ENCODE data around the gene RASA3.

DNA sequence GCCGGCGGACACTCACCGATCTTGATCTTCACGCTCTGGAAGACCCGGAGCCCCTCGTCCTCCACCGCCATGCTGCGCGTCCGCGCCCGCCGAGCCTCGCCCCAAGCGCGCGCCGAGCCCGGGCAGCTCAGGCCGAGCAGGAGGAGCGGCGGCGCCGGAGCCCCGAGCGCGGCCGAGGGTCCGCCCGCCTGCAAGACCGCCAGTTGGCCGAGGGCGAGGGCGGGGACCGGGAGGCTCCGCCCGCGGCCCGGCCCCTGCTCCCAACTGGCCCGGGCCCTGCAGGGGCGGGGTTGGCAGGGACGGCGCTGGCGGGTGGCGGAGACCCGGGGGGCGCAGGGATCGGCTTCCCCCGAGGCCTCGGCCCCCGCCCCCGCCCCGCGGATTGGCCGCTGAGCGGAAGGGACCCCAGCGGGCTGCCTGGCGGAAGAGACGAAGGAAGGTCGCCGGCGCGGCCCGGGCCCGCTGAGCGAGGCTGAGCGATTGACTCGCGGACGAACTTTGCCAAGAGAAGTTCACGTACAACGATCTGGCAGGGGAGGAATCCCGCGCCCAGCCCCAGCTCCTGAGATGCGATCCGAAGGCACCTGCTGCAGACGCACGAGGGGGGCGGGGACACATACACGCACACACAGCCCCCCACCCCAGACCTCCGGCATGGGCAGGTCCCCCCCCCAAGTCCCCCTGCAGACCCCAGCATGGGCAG lies at the start of gene RASA3:
- TF ChIP-seq MAX (CRISPR knock-in tag; IDR thresholded peaks at IDR 0.05) (peak; percentile 68; the same call in 1 of the 2 replicates), ZNF671 (CRISPR knock-in tag; IDR thresholded peaks at IDR 0.05) (no peak), TEAD1 (CRISPR knock-in tag; IDR thresholded peaks at IDR 0.05) (no peak), CREB1 (CRISPR knock-in tag; IDR thresholded peaks at IDR 0.05) (no peak), FOXP1 (CRISPR knock-in tag; IDR thresholded peaks at IDR 0.05; ENCODE audit: borderline replicate concordance) (no peak)
- TF ChIP-seq, protein P1, sequence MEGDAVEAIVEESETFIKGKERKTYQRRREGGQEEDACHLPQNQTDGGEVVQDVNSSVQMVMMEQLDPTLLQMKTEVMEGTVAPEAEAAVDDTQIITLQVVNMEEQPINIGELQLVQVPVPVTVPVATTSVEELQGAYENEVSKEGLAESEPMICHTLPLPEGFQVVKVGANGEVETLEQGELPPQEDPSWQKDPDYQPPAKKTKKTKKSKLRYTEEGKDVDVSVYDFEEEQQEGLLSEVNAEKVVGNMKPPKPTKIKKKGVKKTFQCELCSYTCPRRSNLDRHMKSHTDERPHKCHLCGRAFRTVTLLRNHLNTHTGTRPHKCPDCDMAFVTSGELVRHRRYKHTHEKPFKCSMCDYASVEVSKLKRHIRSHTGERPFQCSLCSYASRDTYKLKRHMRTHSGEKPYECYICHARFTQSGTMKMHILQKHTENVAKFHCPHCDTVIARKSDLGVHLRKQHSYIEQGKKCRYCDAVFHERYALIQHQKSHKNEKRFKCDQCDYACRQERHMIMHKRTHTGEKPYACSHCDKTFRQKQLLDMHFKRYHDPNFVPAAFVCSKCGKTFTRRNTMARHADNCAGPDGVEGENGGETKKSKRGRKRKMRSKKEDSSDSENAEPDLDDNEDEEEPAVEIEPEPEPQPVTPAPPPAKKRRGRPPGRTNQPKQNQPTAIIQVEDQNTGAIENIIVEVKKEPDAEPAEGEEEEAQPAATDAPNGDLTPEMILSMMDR (IDR thresholded peaks at IDR 0.05) = no peak
- TF ChIP-seq, protein P2, sequence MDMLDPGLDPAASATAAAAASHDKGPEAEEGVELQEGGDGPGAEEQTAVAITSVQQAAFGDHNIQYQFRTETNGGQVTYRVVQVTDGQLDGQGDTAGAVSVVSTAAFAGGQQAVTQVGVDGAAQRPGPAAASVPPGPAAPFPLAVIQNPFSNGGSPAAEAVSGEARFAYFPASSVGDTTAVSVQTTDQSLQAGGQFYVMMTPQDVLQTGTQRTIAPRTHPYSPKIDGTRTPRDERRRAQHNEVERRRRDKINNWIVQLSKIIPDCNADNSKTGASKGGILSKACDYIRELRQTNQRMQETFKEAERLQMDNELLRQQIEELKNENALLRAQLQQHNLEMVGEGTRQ (CRISPR knock-in tag; IDR thresholded peaks at IDR 0.05) = no peak
- TF ChIP-seq, protein P3, sequence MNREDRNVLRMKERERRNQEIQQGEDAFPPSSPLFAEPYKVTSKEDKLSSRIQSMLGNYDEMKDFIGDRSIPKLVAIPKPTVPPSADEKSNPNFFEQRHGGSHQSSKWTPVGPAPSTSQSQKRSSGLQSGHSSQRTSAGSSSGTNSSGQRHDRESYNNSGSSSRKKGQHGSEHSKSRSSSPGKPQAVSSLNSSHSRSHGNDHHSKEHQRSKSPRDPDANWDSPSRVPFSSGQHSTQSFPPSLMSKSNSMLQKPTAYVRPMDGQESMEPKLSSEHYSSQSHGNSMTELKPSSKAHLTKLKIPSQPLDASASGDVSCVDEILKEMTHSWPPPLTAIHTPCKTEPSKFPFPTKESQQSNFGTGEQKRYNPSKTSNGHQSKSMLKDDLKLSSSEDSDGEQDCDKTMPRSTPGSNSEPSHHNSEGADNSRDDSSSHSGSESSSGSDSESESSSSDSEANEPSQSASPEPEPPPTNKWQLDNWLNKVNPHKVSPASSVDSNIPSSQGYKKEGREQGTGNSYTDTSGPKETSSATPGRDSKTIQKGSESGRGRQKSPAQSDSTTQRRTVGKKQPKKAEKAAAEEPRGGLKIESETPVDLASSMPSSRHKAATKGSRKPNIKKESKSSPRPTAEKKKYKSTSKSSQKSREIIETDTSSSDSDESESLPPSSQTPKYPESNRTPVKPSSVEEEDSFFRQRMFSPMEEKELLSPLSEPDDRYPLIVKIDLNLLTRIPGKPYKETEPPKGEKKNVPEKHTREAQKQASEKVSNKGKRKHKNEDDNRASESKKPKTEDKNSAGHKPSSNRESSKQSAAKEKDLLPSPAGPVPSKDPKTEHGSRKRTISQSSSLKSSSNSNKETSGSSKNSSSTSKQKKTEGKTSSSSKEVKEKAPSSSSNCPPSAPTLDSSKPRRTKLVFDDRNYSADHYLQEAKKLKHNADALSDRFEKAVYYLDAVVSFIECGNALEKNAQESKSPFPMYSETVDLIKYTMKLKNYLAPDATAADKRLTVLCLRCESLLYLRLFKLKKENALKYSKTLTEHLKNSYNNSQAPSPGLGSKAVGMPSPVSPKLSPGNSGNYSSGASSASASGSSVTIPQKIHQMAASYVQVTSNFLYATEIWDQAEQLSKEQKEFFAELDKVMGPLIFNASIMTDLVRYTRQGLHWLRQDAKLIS (CRISPR knock-in tag; IDR thresholded peaks at IDR 0.05; ENCODE audit: borderline replicate concordance) = no peak
